GM23248 (cell line): ENCODE results near the gene CREBBP.

Source experiments
- EZH2 ChIP-seq: fragments of 200-600 bp; sonication (generic); IDR thresholded peaks from 2 replicates; pipeline ENCODE4 v1.6.1; 2018; ENCODE audit warnings: antibody characterized with exemption, mild to moderate bottlenecking; ENCODE audit not compliant: insufficient read depth, poor library complexity, severe bottlenecking
- EZH2phosphoT487 ChIP-seq: fragments of 200-600 bp; sonication (generic); IDR thresholded peaks from 2 replicates; pipeline ENCODE4 v1.6.1; 2018; ENCODE audit warnings: antibody characterized with exemption, moderate library complexity, mild to moderate bottlenecking, low read depth; ENCODE audit not compliant: insufficient read depth

GRCh38 chr16:3782566-3782965 is 97.9 kb downstream of the CREBBP start:
- TF ChIP-seq EZH2 (no peak), EZH2phosphoT487 (no peak)
